GM23338 (cell line): ENCODE results near the gene HINT1. TPM values are rescaled to one million over a fixed set of nuclear protein-coding genes. Genes with fewer than 3 reads are reported as not detected.

ENCODE experiments used
- ATAC-seq: fragments of 200-7000 bp; cut with Tn5 transposase; 3 replicates; pipeline ENCODE4 v1.9.1; 2020
- DNase-seq: peaks from one replicate; pipeline ENCODE4 v3.0.0-alpha.2; 2015; ENCODE audit warnings: low spot score
- H2AFZ ChIP-seq: fragments of 200-600 bp; sonication (generic); 2 replicates; pipeline ENCODE4 v1.8.0; 2016; ENCODE audit warnings: antibody characterized with exemption, mild to moderate bottlenecking, moderate library complexity
- H3F3A ChIP-seq: fragments of 200-600 bp; sonication (generic); replicated peaks from 2 replicates; pipeline ENCODE4 v1.8.0; 2017; ENCODE audit warnings: antibody characterized with exemption, mixed run types, low read depth
- H3K27ac ChIP-seq: fragments of 200-600 bp; sonication (generic); 2 replicates; pipeline ENCODE4 v1.6.1; 2016; ENCODE audit warnings: low read depth
- H3K27me3 ChIP-seq: fragments of 200-600 bp; sonication (generic); 2 replicates; pipeline ENCODE4 v1.8.0; 2016; ENCODE audit warnings: mild to moderate bottlenecking, mixed run types, moderate library complexity; ENCODE audit not compliant: insufficient read depth
- H3K36me3 ChIP-seq: fragments of 200-600 bp; sonication (generic); 2 replicates; pipeline ENCODE4 v1.8.0; 2016; ENCODE audit warnings: mild to moderate bottlenecking; ENCODE audit not compliant: insufficient read depth
- H3K4me1 ChIP-seq: fragments of 200-600 bp; sonication (generic); 2 replicates; pipeline ENCODE4 v1.8.0; 2016; ENCODE audit warnings: mild to moderate bottlenecking, moderate library complexity; ENCODE audit not compliant: insufficient read depth
- H3K4me2 ChIP-seq: fragments of 200-600 bp; sonication (generic); 2 replicates; pipeline ENCODE4 v1.7.1; 2017; ENCODE audit warnings: mixed run types
- H3K4me3 ChIP-seq: fragments of 200-600 bp; sonication (generic); 2 replicates; pipeline ENCODE4 v1.6.1; 2016; ENCODE audit warnings: mixed run types
- H3K79me2 ChIP-seq: fragments of 200-600 bp; sonication (generic); replicated peaks from 2 replicates; pipeline ENCODE4 v1.8.0; 2017; ENCODE audit warnings: mild to moderate bottlenecking; ENCODE audit not compliant: insufficient read depth
- H3K9me2 ChIP-seq: fragments of 200-600 bp; sonication (generic); 2 replicates; pipeline ENCODE4 v1.8.0; 2017; ENCODE audit not compliant: insufficient read depth
- H4K20me1 ChIP-seq: fragments of 200-600 bp; sonication (generic); replicated peaks from 2 replicates; pipeline ENCODE4 v1.8.0; 2017; ENCODE audit warnings: mild to moderate bottlenecking; ENCODE audit not compliant: insufficient read depth
- H3K27ac Mint-ChIP-seq: 2 replicates; pipeline ENCODE4 v1.8.0; 2020; ENCODE audit warnings: inconsistent platforms, mild to moderate bottlenecking, moderate library complexity, mixed read lengths
- H3K27me3 Mint-ChIP-seq: 3 replicates; pipeline ENCODE4 v1.8.0; 2022; ENCODE audit warnings: low read depth, mild to moderate bottlenecking, moderate library complexity, mixed read lengths, inconsistent platforms; ENCODE audit not compliant: insufficient read depth, poor library complexity
- H3K36me3 Mint-ChIP-seq: 3 replicates; pipeline ENCODE4 v1.8.0; 2021; ENCODE audit warnings: low read depth, mild to moderate bottlenecking, inconsistent platforms, moderate library complexity, mixed read lengths
- H3K4me1 Mint-ChIP-seq: 3 replicates; pipeline ENCODE4 v1.8.0; 2020; ENCODE audit warnings: mild to moderate bottlenecking, inconsistent platforms, mixed read lengths
- H3K4me3 Mint-ChIP-seq: 3 replicates; pipeline ENCODE4 v1.8.0; 2021; ENCODE audit warnings: moderate library complexity, mild to moderate bottlenecking, inconsistent platforms, mixed read lengths
- H3K9me3 Mint-ChIP-seq: 3 replicates; pipeline ENCODE4 v1.8.0; 2020; ENCODE audit warnings: moderate library complexity, mild to moderate bottlenecking, inconsistent platforms, mixed read lengths
- CREB1 ChIP-seq: fragments of 250-450 bp; sonication (Bioruptor Pico); IDR thresholded peaks from 2 replicates; pipeline ENCODE4 v1.5.0; 2020; ENCODE audit warnings: low read depth, mild to moderate bottlenecking, moderate library complexity
- EZH2 ChIP-seq: fragments of 200-600 bp; sonication (generic); IDR thresholded peaks from one replicate; pipeline ENCODE4 v1.8.0; 2017; ENCODE audit warnings: antibody characterized with exemption, mild to moderate bottlenecking, low read depth; ENCODE audit not compliant: unreplicated experiment
- EZH2phosphoT487 ChIP-seq: fragments of 200-600 bp; sonication (generic); IDR thresholded peaks from one replicate; pipeline ENCODE4 v1.8.1; 2018; ENCODE audit warnings: antibody characterized with exemption; ENCODE audit not compliant: unreplicated experiment
- POLR2AphosphoS5 ChIP-seq: IDR thresholded peaks from 2 replicates; pipeline ENCODE4 v1.6.1; 2016; ENCODE audit warnings: antibody characterized with exemption, low read depth
- STAT1 ChIP-seq: IDR thresholded peaks from one replicate; pipeline ENCODE4 v1.6.1; 2016; ENCODE audit warnings: antibody characterized with exemption; ENCODE audit not compliant: unreplicated experiment
- ZNF331 ChIP-seq: fragments of 250-450 bp; sonication (Bioruptor Pico); IDR thresholded peaks from 2 replicates; pipeline ENCODE4 v1.5.0; 2020; ENCODE audit warnings: low read depth, mild to moderate bottlenecking, moderate library complexity
- polyA plus RNA-seq: library from polyadenylated mRNA; unstranded; fragments of >200 nt; fragmentation: Nextera tagmentation; extraction: Ambion mirVana; gene quantifications from 2 replicates; pipeline ENCODE4 v1.2.1, GENCODE V29; 2016
- total RNA-seq: library from RNA; depleted of rRNA; stranded (reverse); fragments of >200 nt; shearing (Covaris generic); gene quantifications from 2 replicates; pipeline ENCODE4 v1.2.3, GENCODE V29; 2014
- TF ChIP-seq, protein P1 (sequence below): IDR thresholded peaks from 2 replicates; pipeline ENCODE4 v1.6.1; 2016; ENCODE audit warnings: antibody characterized with exemption

Gene HINT1
- total and polyA plus RNA-seq, 2 experiments from 2014 or later, result 171 to 687 TPM

GRCh38 chr5:131171276-131171810, 6.3 kb upstream of the HINT1 start:
- peak; percentile 6; the same call in 2 of the 3 replicates for ATAC-seq
- peaks cover 8% of the 10 kb centered on the region for H3K27me3 Mint-ChIP-seq
- peaks cover 4% of the 10 kb centered on the region for H3K4me1 ChIP-seq

DNA sequence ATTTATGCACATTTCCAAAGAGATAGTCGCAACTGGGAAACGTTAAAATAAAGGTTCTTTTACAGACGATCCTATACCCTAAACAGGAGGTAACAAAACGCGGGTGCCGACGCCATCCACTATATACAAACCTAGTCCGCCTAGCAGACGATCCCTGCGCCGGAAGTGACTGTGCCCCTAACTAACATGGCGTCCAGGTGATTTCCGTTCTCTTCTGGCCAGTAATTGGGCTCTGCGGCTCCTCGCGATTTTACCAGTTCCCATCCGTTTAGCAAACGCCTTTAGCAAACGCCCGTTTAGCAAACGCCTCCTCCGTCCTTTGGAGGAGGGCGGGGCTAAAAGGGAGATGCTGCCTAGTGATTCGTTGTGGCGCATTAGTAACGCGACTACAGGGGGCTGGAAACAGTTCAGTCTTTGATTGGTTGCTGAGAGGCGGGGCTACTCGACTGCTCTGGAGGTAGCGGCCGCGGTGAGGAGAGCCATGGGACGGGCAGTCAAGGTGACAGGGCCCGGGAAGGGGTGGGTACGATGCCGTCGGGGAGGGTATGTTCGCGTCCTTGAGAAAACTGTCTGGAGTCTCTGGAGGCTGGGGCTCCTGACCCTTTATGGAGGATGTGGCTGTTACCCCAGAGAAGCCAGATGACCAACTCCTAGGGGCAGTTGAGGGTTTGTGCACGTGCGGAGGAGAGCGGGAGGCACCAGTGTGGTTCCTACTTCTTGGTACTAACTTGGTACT, 5.7 kb upstream of the HINT1 start, which contains the start of gene LYRM7:
TSS of gene LYRM7 (plus strand) at position 405 of the 736 bp plus-strand sequence. CDS start at position 482, 77 bp downstream.
- H3K4me3 Mint-ChIP-seq, result peak within 1 kb of the TSS; percentile 96

More at GRCh38 chr5:131171276-131171810, 6.3 kb upstream of the HINT1 start:
- Histone ChIP-seq H3K27ac (peak overlapping the region; percentile 20), H4K20me1 (peaks cover 5% of the 10 kb centered on the region; the same call in 1 of the 2 replicates), H2AFZ (peak overlapping the region; percentile 80; the same call in 1 of the 2 replicates), H3K79me2 (peaks cover 5% of the 10 kb centered on the region; the same call in 1 of the 2 replicates), H3K4me3 (peak overlapping the region; percentile 76), H3K27me3 (no peaks in the 10 kb centered on the region), H3K9me2 (no peaks in the 10 kb centered on the region), H3K4me2 (peak overlapping the region; percentile 91), H3K36me3 (no peaks in the 10 kb centered on the region), H3F3A (no peaks in the 10 kb centered on the region)
- H3K36me3 Mint-ChIP-seq, result no peaks in the 10 kb centered on the region
- H3K4me1 Mint-ChIP-seq, result peaks cover 7% of the 10 kb centered on the region
- peak overlapping the region; percentile 87 for H3K27ac Mint-ChIP-seq
- TF ChIP-seq POLR2AphosphoS5, result no peak
- peak; percentile 41 for DNase-seq
- H3K4me3 Mint-ChIP-seq, result peak overlapping the region; percentile 96
- H3K9me3 Mint-ChIP-seq, result no peaks in the 10 kb centered on the region

More for the DNA sequence above, 5.7 kb upstream of the HINT1 start, which contains the start of gene LYRM7:
- Mint-ChIP-seq H3K4me1 (peaks cover 9% of the 10 kb centered on the region), H3K27me3 (peaks cover 8% of the 10 kb centered on the region), H3K9me3 (no peaks in the 10 kb centered on the region), H3K36me3 (no peaks in the 10 kb centered on the region), H3K27ac (peak within 1 kb of the TSS; percentile 96)
- peak; percentile 100 for DNase-seq
- no peaks in the 10 kb centered on the region for H3K27me3 ChIP-seq
- H3K79me2 ChIP-seq, result peaks cover 5% of the 10 kb centered on the region; the same call in 1 of the 2 replicates
- H3K4me1 ChIP-seq, result peaks cover 5% of the 10 kb centered on the region
- H3K4me3 ChIP-seq, result peak within 1 kb of the TSS; percentile 76
- H3K27ac ChIP-seq, result peak within 1 kb of the TSS; percentile 52
- no peaks in the 10 kb centered on the region for H3F3A ChIP-seq
- peaks cover 5% of the 10 kb centered on the region; the same call in 1 of the 2 replicates for H4K20me1 ChIP-seq
- peak within 1 kb of the TSS; percentile 91 for H3K4me2 ChIP-seq
- peak within 1 kb of the TSS; percentile 80; the same call in 1 of the 2 replicates for H2AFZ ChIP-seq
- TF ChIP-seq EZH2phosphoT487 (no peak), POLR2AphosphoS5 (peak; percentile 80), ZNF331 (CRISPR knock-in tag) (no peak), STAT1 (no peak), CREB1 (CRISPR knock-in tag) (peak; percentile 89), EZH2 (no peak)
- TF ChIP-seq, protein P1, sequence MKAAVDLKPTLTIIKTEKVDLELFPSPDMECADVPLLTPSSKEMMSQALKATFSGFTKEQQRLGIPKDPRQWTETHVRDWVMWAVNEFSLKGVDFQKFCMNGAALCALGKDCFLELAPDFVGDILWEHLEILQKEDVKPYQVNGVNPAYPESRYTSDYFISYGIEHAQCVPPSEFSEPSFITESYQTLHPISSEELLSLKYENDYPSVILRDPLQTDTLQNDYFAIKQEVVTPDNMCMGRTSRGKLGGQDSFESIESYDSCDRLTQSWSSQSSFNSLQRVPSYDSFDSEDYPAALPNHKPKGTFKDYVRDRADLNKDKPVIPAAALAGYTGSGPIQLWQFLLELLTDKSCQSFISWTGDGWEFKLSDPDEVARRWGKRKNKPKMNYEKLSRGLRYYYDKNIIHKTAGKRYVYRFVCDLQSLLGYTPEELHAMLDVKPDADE, result peak; percentile 85
- H3K9me2 ChIP-seq, result no peaks in the 10 kb centered on the region
- ATAC-seq, result peak; percentile 99
- no peaks in the 10 kb centered on the region for H3K36me3 ChIP-seq
